Endothelial cell of umbilical vein (primary cell): ENCODE results near the gene RSPH3. TPM values are rescaled to one million over a fixed set of nuclear protein-coding genes. Genes with fewer than 3 reads are reported as not detected.

Experiments
- BruUV-seq: library from RNA; stranded (reverse); fragments of 400-500 nt; replicated peaks from 2 replicates; lab custom pipeline; 2021; lab: Mats Ljungman, UMichigan
- CTCF ChIA-PET: fragments of 300-600, 350-600 bp; sonication (Branson Sonifier 250); formaldehyde crosslinking; loops from one replicate; lab custom pipeline; 2021; ENCODE audit warnings: antibody characterized with exemption, inconsistent platforms; lab: Charles Lee
- POLR2A ChIA-PET: fragments of 300-600, 350-600 bp; sonication (Branson Sonifier 250); formaldehyde crosslinking; loops from one replicate; lab custom pipeline; 2021; ENCODE audit warnings: antibody characterized with exemption, inconsistent platforms; lab: Charles Lee
- DNase-seq: peaks from one replicate; pipeline ENCODE4 v3.0.0-alpha.2; 2011; ENCODE audit warnings: low read depth, low spot score
- FAIRE-seq: peaks from 2 replicates; lab custom pipeline; 2011; peaks lifted over from hg19 to GRCh38; lab: Jason Lieb, UNC
- H2AFZ ChIP-seq: 2 replicates; pipeline ENCODE4 v1.6.0; 2012; ENCODE audit warnings: low read depth, low read length, control low read depth, inconsistent platforms
- H3K27ac ChIP-seq: 2 replicates; pipeline ENCODE4 v1.5.1; 2011; ENCODE audit warnings: low read depth, mild to moderate bottlenecking, control low read depth, low read length, moderate library complexity; ENCODE audit not compliant: insufficient read depth
- H3K27me3 ChIP-seq, 2 experiments: 2 replicates each; pipeline versions ENCODE4 v1.6.0 to v1.6.1; 2011; ENCODE audit warnings: low read length in 2 of 2, mixed read lengths in 1 of 2; ENCODE audit not compliant: control insufficient read depth in 2 of 2, insufficient read depth in 2 of 2
- H3K36me3 ChIP-seq, 2 experiments: 2 replicates in 1 of 2; 3 replicates in 1 of 2; pipeline ENCODE4 v1.5.1; 2011; ENCODE audit warnings: low read length in 2 of 2, mild to moderate bottlenecking in 1 of 2, moderate library complexity in 1 of 2; ENCODE audit not compliant: control insufficient read depth in 2 of 2, insufficient read depth in 2 of 2; ENCODE audit errors: extremely low read depth in 1 of 2
- H3K4me1 ChIP-seq: 3 replicates; pipeline ENCODE4 v1.5.1; 2011; ENCODE audit warnings: mild to moderate bottlenecking, low read length; ENCODE audit not compliant: control insufficient read depth, insufficient read depth; ENCODE audit errors: extremely low read depth
- H3K4me2 ChIP-seq: 2 replicates; pipeline ENCODE4 v1.6.1; 2011; ENCODE audit warnings: low read length, control low read depth, mixed read lengths; ENCODE audit not compliant: insufficient read depth
- H3K4me3 ChIP-seq, 3 experiments: fragments of 200-600 bp in 1 of 3; sonication (generic), shearing (Covaris generic) in 1 of 3; replicated peaks in 1 of 3; 2 replicates each; pipeline ENCODE4 v1.5.1; 2011 to 2016; ENCODE audit warnings: control low read depth in 3 of 3, low read length in 3 of 3, mild to moderate bottlenecking in 2 of 3, inconsistent platforms in 1 of 3, low read depth in 1 of 3, moderate library complexity in 1 of 3; ENCODE audit not compliant: insufficient read depth in 1 of 3
- H3K79me2 ChIP-seq: 2 replicates; pipeline ENCODE4 v1.6.0; 2012; ENCODE audit warnings: low read length, inconsistent platforms; ENCODE audit not compliant: control insufficient read depth, insufficient read depth
- H3K9ac ChIP-seq: replicated peaks from 2 replicates; pipeline ENCODE3; 2011; ENCODE audit warnings: low read length, control low read depth; ENCODE audit not compliant: insufficient read depth; ENCODE audit errors: extremely low read depth
- H3K9me1 ChIP-seq: replicated peaks from 3 replicates; pipeline ENCODE4 v1.6.0; 2011; ENCODE audit warnings: mild to moderate bottlenecking, low read length; ENCODE audit not compliant: control insufficient read depth, insufficient read depth; ENCODE audit errors: extremely low read depth
- H3K9me3 ChIP-seq: replicated peaks from 2 replicates; pipeline ENCODE4 v1.5.1; 2012; ENCODE audit warnings: low read length, inconsistent platforms; ENCODE audit not compliant: control insufficient read depth, insufficient read depth
- H4K20me1 ChIP-seq: replicated peaks from 2 replicates; pipeline ENCODE3; 2011; ENCODE audit warnings: mild to moderate bottlenecking, low read length; ENCODE audit not compliant: control insufficient read depth, insufficient read depth; ENCODE audit errors: extremely low read depth
- CTCF ChIP-seq, 2 donors: IDR thresholded peaks; 1 replicate in 1 of 2; 2 replicates in 1 of 2; pipeline ENCODE4 v1.5.1; 2011; ENCODE audit warnings: low read length in 2 of 2, mild to moderate bottlenecking in 2 of 2, moderate library complexity in 2 of 2, control low read depth in 1 of 2, inconsistent platforms in 1 of 2, low read depth in 1 of 2; ENCODE audit not compliant: insufficient read depth in 1 of 2; ENCODE audit errors: extremely low read depth in 1 of 2
- EZH2 ChIP-seq: IDR thresholded peaks from 2 replicates; pipeline ENCODE4 v1.6.1; 2012; ENCODE audit warnings: borderline replicate concordance, low read depth, mild to moderate bottlenecking, moderate library complexity, low read length, inconsistent platforms; ENCODE audit not compliant: severe bottlenecking
- FOS ChIP-seq: IDR thresholded peaks from 2 replicates; pipeline ENCODE4 v1.6.1; 2011; ENCODE audit warnings: mild to moderate bottlenecking, low read length, moderate library complexity, borderline replicate concordance; ENCODE audit not compliant: insufficient read depth
- GATA2 ChIP-seq: IDR thresholded peaks from 2 replicates; pipeline ENCODE4 v1.7.0; 2011; ENCODE audit warnings: low read depth, mild to moderate bottlenecking, moderate library complexity, mixed read lengths, low read length; ENCODE audit not compliant: insufficient read length, insufficient read depth
- JUN ChIP-seq: IDR thresholded peaks from 2 replicates; pipeline ENCODE4 v1.6.1; 2011; ENCODE audit warnings: borderline replicate concordance, low read depth; ENCODE audit not compliant: insufficient read length, insufficient read depth
- MAX ChIP-seq: IDR thresholded peaks from 2 replicates; pipeline ENCODE4 v1.6.1; 2011; ENCODE audit not compliant: insufficient read depth, insufficient read length
- MYC ChIP-seq: IDR thresholded peaks from one replicate; pipeline ENCODE4 v1.6.1; 2011; ENCODE audit warnings: mild to moderate bottlenecking, low read depth, low read length
- POLR2A ChIP-seq: IDR thresholded peaks from 2 replicates; pipeline ENCODE4 v1.6.1; 2012; ENCODE audit warnings: low read depth, mild to moderate bottlenecking, control low read depth, low read length
- POLR2AphosphoS5 ChIP-seq: IDR thresholded peaks from 2 replicates; pipeline ENCODE4 v1.6.1; 2012; ENCODE audit warnings: low read depth, mild to moderate bottlenecking, control low read depth, low read length, moderate library complexity; ENCODE audit not compliant: insufficient read depth
- dilution Hi-C: fragments of 300-500 bp; cut with MboI; formaldehyde crosslinking; loops from one replicate; pipeline ENCODE4 v1.15.0; 2019; ENCODE audit warnings: low sequenced_read_pairs; ENCODE audit not compliant: extremely low pct_ligation_motif_present
- intact Hi-C: fragments of 100-400 bp; cut with micrococcal nuclease; formaldehyde crosslinking; loops from one replicate; pipeline ENCODE4 v1.10.0; 2022
- polyA plus RNA-seq, 4 experiments: library from polyadenylated mRNA; depleted of rRNA in 3 of 4; stranded (reverse) in 3 of 4; unstranded in 1 of 4; fragments of >200 nt; gene quantifications; 2 replicates each; pipeline versions ENCODE4 v1.2.1 to v1.2.3, GENCODE V29; 2011 to 2012; ENCODE audit warnings: missing spikeins in 1 of 4
- total RNA-seq: library from RNA; stranded (reverse); gene quantifications from 2 replicates; pipeline ENCODE4 v1.2.3, GENCODE V29; 2021

The RSPH3 gene
- total and polyA plus RNA-seq, 2 donors (not counting 3 experiments of a cell fraction or from before 2014, with no cell fraction given), result 0.66 to 3.3 TPM

GRCh38 chr6:158977382-158977781, 22.6 kb downstream of the RSPH3 start:
- Histone ChIP-seq H3K9me3 (no peaks in the 10 kb centered on the region), H3K36me3 (no peaks in the 10 kb centered on the region), H3K27me3 (no peaks in the 10 kb centered on the region), H3K9me1 (no peaks in the 10 kb centered on the region), H3K9ac (no peak overlapping the region), H4K20me1 (no peaks in the 10 kb centered on the region), H3K4me2 (no peak overlapping the region), H3K27ac (no peak overlapping the region), H3K79me2 (no peaks in the 10 kb centered on the region), H3K4me1 (no peaks in the 10 kb centered on the region), H3K4me3 (no peak overlapping the region), H2AFZ (no peak overlapping the region)
- CTCF ChIA-PET, result interaction anchor here (0.9 to 1.8 kb wide), 2 partner anchors 184 to 270 kb away, joined by 3 to 6 read pairs; no protein-coding TSS in a partner anchor
- TF ChIP-seq MYC, result no peak
- TF ChIP-seq CTCF (IDR thresholded peaks at IDR 0.05; ENCODE audit: extremely low read depth in 1 of 2, insufficient read depth in 1 of 2, low read depth in 1 of 2, low read length in 2 of 2), result no peak
- no peak for TF ChIP-seq GATA2
- TF ChIP-seq MAX, result no peak
- TF ChIP-seq JUN, result no peak
- TF ChIP-seq EZH2, result no peak
- no peak for TF ChIP-seq POLR2AphosphoS5
- no peak for TF ChIP-seq POLR2A
- TF ChIP-seq FOS, result no peak
- dilution Hi-C loops, result no loop called here
- POLR2A ChIA-PET, result no interaction called here
- BruUV-seq, result no TSS peak
- DNase-seq (no peak), FAIRE-seq (no peak)
- intact Hi-C loops, result no loop called here
